Measurements from ENCODE around the gene ZNF586.

The ZNF586 gene

GRCh38 chr19:57829316-57829715 lies 59.8 kb downstream of the ZNF586 start:
- no peak for DNase-seq

- DNase-seq: peak; percentile 79
Measured at GRCh38 chr19:57830071-57830602, 60.7 kb downstream of the ZNF586 start, which contains the start of gene ZNF587B. ZNF587B (plus strand) TSS chr19:57830299; CDS start chr19:57830529, 230 bp downstream.

Data from activated effector memory CD4-positive, alpha-beta T cell treated with anti-CD3 and anti-CD28 coated beads, Interleukin-2, amount 50 U/mL, for 16 hours (primary cell).